ENCODE data around the gene COG4. TPM values are rescaled to one million over a fixed set of nuclear protein-coding genes. Genes with fewer than 3 reads are reported as not detected.
A peak's percentile ranks its signal among the peaks of the same experiment; 100 is the strongest.

Gene COG4
- total RNA-seq, 2 experiments from 2014 or later: 15.9 to 19.3 TPM

DNA sequence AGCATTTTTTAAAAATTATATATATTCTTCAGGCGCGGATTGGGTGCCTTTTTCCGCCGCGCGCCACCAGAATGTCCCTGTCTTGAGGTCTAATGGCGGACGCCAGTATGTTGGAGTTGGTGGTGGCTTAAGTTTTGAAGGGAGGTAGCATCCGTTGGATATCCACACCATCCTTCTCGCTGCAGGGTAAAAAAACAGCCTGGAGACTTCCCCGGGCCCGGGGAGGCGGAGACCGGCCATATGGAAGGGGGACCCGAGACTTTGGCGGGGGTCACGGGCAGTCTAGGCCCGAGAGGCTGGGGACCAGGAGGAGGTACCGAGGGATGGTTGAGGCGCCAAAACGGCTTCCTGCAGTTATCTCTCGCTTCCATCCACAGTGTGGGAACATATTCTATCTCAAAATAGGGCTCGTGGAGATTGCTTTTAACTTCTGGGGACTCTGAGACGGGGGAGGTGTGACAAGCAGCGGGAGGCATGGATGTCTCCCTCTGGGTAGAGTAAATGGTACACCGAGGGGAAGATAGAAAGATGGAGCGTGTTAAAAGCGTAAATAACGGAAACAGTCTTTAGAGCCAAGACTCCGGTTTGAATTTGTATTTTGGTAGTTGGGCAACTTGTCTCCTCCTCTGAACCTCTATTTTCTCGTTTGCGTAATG lies 517 bp upstream of the COG4 start, which contains the start of gene SF3B3:
SF3B3 (plus strand) TSS at position 74 of the 656 bp plus-strand sequence. CDS start 2,841 bp downstream, outside the sequence.
- intact Hi-C loops (cut with DNase I, micrococcal nuclease): loop anchor here (1.0 to 10.0 kb wide), 11 partner anchors 72 to 1989 kb away; partner anchors contain the start of genes DDX19A (in 2 of the 2), COG8 (in 1 of the 2), DHODH (in 1 of the 2) and EXOSC6 (in 1 of the 2)
- ATAC-seq (ENCODE audit: poor library complexity) (peak; percentile 65), DNase-seq (peak in 9 of 14 experiments; percentile 57 to 77 (median 68))
- ChIA-PET CTCF (interaction anchor here (1.4 to 1.9 kb wide), 2 partner anchors 15 kb away, joined by 5 to 8 read pairs; no protein-coding TSS in a partner anchor), POLR2A (interaction anchor here (0.9 to 2.6 kb wide), 15 partner anchors 15 to 272 kb away, joined by 3 to 30 read pairs (median 7); partner anchors contain the start of genes AARS1, DDX19A, DDX19B and EXOSC6)
- no peaks in the 10 kb centered on the region for H3K9me3 ChIP-seq (ENCODE audit: control insufficient read depth in 1 of 2, insufficient read depth in 1 of 2, low read length in 2 of 2)
- no peaks in the 10 kb centered on the region for H3K27me3 Mint-ChIP-seq
- peak within 1 kb of the TSS; percentile 96 for H3K4me3 ChIP-seq (ENCODE audit: low read length)
- peaks cover 25% of the 10 kb centered on the region for H3K36me3 ChIP-seq (ENCODE audit: insufficient read depth, low read length)
- peak within 1 kb of the TSS; percentile 94 to 96 for H3K27ac ChIP-seq (ENCODE audit: low read depth in 1 of 2, low read length in 2 of 2)
- H3K36me3 Mint-ChIP-seq (ENCODE audit: low read depth): peaks cover 76% of the 10 kb centered on the region
- H3K9me3 Mint-ChIP-seq: no peaks in the 10 kb centered on the region
- TF ChIP-seq, protein P1, sequence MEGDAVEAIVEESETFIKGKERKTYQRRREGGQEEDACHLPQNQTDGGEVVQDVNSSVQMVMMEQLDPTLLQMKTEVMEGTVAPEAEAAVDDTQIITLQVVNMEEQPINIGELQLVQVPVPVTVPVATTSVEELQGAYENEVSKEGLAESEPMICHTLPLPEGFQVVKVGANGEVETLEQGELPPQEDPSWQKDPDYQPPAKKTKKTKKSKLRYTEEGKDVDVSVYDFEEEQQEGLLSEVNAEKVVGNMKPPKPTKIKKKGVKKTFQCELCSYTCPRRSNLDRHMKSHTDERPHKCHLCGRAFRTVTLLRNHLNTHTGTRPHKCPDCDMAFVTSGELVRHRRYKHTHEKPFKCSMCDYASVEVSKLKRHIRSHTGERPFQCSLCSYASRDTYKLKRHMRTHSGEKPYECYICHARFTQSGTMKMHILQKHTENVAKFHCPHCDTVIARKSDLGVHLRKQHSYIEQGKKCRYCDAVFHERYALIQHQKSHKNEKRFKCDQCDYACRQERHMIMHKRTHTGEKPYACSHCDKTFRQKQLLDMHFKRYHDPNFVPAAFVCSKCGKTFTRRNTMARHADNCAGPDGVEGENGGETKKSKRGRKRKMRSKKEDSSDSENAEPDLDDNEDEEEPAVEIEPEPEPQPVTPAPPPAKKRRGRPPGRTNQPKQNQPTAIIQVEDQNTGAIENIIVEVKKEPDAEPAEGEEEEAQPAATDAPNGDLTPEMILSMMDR (IDR thresholded peaks at IDR 0.05): no peak
- H3K4me1 ChIP-seq (ENCODE audit: insufficient read depth, low read length): peaks cover 62% of the 10 kb centered on the region
- H3K27ac Mint-ChIP-seq: peak within 1 kb of the TSS; percentile 97
- H3K4me1 Mint-ChIP-seq (ENCODE audit: low read depth): peaks cover 64% of the 10 kb centered on the region
- peak within 1 kb of the TSS; percentile 95 for H3K4me3 Mint-ChIP-seq
- H3K27me3 ChIP-seq (ENCODE audit: control insufficient read depth in 1 of 2, insufficient read depth in 2 of 2, low read length in 2 of 2): no peaks in the 10 kb centered on the region

DNA sequence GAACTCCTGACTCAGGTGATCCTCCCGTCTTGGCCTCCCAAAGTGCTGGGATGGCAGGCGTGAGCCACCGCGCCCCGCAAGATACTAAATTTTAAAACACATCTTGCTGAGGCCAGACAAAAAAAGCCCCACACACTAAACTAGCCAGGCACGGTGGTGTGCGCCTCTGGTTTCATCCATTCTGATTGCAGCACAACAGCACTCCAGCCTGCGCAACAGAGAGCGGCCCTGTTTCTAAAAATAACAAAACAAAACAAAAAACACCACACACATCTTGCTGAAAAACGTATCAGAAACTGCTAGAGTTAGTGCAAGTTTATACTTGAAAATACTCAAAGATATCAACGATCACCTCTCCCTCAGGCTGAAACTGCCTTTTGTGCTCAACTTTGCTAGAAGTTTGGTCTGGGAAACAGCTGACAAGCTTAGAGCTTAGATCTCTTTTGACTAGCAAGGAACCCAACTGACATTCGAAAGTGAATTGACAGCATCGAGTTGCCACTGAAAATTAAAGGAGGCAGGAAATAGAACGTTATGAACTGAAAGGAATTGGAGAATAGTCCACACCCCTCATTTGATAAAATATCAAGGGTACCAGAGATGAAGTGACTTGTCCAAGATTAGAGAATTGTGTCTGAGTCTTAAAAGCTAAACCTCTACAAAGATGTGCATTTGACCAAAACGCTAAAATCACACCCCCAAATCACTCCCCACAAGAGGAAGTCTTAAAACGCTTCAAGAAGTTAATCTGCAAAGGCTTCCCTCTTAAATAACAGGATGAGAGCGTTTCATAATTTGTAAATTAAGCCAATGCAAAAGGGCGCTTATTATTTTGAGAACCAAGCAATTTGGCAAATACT lies 908 bp downstream of the COG4 start:
- no peak for ATAC-seq (ENCODE audit: poor library complexity)
- peaks cover 25% of the 10 kb centered on the region for H3K36me3 ChIP-seq (ENCODE audit: insufficient read depth, low read length)
- Mint-ChIP-seq H3K36me3 (ENCODE audit: low read depth) (peaks cover 70% of the 10 kb centered on the region), H3K27me3 (no peaks in the 10 kb centered on the region), H3K4me1 (ENCODE audit: low read depth) (peaks cover 57% of the 10 kb centered on the region), H3K4me3 (peak overlapping the region; percentile 95), H3K27ac (peak overlapping the region; percentile 97), H3K9me3 (no peaks in the 10 kb centered on the region)
- H3K4me1 ChIP-seq (ENCODE audit: insufficient read depth, low read length): peaks cover 50% of the 10 kb centered on the region
- TF ChIP-seq, protein P1 (IDR thresholded peaks at IDR 0.05): no peak
- ChIA-PET CTCF (interaction anchor here (0.7 to 1.4 kb wide), 2 partner anchors 14 to 215 kb away, joined by 3 to 5 read pairs; no protein-coding TSS in a partner anchor), POLR2A (interaction anchor here (0.6 to 2.6 kb wide), 19 partner anchors 11 to 761 kb away, joined by 3 to 30 read pairs (median 4); partner anchors contain the start of genes AARS1, DDX19A, DDX19B and EXOSC6)
- H3K4me3 ChIP-seq (ENCODE audit: low read length): peak overlapping the region; percentile 96
- H3K9me3 ChIP-seq (ENCODE audit: control insufficient read depth in 1 of 2, insufficient read depth in 1 of 2, low read length in 2 of 2): no peaks in the 10 kb centered on the region
- no peaks in the 10 kb centered on the region for H3K27me3 ChIP-seq (ENCODE audit: control insufficient read depth in 1 of 2, insufficient read depth in 2 of 2, low read length in 2 of 2)
- intact Hi-C loops (cut with DNase I, micrococcal nuclease): loop anchor here (1.0 to 10.0 kb wide), 10 partner anchors 70 to 1988 kb away; partner anchors contain the start of genes DDX19A (in 2 of the 2), COG8 (in 1 of the 2), DHODH (in 1 of the 2) and EXOSC6 (in 1 of the 2)
- peak overlapping the region; percentile 94 to 96 for H3K27ac ChIP-seq (ENCODE audit: low read depth in 1 of 2, low read length in 2 of 2)
- DNase-seq: peak in 3 of 14 experiments; percentile 17 to 35 (median 25)
